NCI-H460 (cell line): ENCODE data around the gene SLCO2B1. TPM values are rescaled to one million over a fixed set of nuclear protein-coding genes. Genes with fewer than 3 reads are reported as not detected.

Experiments
- DNase-seq: peaks from one replicate; pipeline ENCODE4 v3.0.0-alpha.2; 2016; ENCODE audit warnings: low read depth; ENCODE audit errors: extremely low read depth
- total RNA-seq: library from RNA; depleted of rRNA; stranded (reverse); fragments of >200 nt; shearing (Covaris generic); gene quantifications from 2 replicates; pipeline ENCODE4 v1.2.3, GENCODE V29; 2014; rRNA removed

Gene SLCO2B1
- total RNA-seq, 1 experiment from 2014 or later, result 0.17 TPM

DNA sequence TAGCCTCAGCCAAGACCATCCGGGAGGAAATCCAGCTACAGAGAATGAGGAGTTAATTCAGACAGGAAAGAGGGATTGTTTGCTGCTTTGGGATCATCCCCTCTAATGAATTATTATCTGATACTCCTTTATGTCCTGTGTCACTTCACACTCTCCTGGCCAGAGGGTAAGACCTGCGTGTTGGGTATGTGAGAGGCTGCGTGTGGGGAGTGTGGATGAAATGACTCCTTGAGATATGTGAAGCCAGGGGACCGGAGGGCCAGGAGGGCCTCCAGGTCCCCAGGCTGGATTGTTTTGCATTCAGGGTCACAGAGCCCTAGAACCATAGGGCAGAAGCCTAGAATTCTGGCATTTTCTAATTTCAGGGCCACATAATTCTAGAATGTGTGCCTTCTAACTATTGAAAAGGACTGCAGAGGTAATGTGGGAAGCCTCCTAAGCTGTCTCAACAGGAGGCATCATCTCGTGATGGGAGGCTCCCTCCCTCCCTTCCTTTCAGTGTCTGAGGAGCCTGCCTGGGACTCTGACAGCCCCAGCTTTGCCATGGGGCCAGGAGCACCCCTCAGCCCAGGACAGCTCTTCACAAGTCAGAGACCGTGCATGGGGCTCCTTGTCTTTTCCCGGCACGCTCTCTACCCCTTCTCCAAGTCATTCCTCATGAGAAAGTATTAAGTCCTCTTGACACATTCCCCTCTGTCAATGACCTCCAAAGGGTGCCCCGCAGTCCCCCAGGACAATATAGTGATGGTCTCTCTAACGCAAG lies 93.3 kb downstream of the SLCO2B1 start:
- no peak for DNase-seq

DNA sequence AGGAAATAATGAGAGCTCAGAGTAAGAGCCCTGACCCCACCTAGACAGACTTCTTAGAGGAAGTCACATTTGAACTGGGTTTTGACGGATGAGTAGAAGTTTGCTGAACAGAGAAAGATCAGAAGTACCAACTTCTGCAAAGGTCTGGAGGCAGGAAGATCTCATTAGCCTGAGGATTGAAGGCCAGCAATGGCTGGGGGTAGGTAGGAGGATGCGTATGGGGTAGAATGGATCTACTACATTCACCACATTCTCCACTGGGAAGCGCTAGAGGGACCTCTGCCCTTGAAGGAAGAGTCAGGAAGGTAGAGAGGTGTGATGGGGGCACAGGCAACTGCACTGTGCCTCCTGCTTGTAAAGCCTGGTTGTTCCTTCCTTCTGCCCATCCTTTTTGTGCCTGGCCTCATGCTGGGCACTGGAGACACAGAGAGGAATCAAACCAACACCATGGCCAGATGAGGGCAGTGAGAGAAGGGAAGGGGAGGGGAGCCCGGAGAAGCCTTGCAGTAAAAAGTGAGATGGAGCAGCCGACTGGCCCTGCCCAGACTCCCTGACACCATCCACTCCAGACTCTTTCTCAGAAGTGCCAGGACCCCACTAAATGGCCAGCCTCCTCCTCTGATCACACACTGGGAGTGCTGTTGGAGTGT lies 94.6 kb downstream of the SLCO2B1 start:
- no peak for DNase-seq

DNA sequence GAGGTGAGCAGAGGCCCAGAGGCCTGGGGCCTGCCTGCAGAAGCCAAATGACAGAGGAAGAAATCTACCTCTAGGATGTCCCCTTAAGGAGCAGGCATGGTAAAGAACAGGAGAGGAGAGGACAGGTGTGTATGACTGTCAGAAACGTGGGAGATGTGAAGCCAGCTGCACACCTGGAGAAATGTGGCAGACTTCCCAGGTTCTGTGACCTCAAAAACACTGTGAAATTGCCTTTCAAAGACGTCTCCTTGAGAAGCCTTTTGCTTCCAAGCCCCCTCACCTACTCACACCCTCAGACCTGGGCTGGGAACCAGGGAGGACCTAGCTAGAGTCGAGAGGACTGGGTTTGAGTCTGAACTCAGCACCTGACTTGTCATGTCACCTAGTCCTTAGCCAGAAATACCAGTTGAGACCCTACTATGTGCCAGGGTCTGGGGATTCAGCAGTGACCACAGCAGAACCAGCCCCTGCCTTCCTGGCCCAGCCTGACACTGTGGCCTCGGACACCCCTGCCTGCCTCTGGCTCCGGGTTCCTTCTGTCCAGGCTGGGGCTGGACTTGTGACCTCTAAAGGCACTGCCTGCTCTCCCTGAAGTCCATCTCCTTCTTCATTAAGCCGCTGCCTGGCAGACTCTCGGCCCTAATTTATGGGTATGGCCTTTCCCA lies 95.2 kb downstream of the SLCO2B1 start:
- DNase-seq, result no peak

DNA sequence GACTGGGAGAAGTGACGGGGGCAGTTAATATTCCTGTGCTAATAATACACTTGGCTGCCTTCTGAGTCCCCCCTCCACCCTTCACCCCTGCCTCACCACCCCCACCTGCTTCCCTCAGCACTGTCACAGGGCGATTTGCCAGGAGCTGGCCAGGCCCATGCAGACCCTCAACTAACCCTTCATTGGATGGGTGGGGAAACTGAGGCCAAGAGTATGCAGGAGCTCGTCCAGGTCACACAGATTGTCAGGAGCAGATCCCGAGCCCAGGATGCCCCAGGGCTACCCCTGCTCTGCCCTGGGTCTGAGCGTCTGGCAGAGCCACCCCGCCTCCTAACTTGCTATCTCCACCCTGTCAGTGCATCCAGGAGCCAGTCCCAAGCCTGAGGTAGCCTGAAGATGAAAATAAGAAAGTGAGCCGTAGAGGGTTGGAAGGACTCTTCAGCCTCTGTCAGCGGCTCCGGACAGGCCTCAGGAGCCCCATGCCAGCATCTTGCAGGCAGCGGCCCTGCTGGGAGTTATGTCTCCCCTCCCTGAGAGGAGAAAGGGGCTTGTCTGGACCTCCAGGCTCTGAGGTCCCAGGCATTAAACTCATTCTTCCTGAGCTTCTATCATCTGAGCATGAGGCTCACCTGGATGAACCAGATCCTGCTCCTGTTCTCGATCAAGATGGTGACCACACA lies 95.9 kb downstream of the SLCO2B1 start:
- DNase-seq, result no peak

DNA sequence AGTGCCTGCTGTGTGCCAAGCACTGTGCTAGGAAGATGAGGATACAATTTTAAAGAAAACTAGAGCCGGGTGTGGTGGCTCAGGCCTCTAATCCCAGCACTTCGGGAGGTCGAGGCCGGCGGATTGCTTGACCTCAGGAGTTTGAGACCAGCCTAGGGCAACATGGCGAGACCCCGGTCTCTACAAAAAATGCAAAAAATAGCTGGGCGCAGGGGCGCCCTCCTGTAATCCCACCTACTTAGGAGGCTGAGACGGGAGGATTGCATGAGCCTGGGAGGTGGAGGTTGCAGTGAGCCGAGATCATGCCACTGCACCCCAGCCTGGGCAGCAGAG lies 98.0 kb downstream of the SLCO2B1 start:
- no peak for DNase-seq

DNA sequence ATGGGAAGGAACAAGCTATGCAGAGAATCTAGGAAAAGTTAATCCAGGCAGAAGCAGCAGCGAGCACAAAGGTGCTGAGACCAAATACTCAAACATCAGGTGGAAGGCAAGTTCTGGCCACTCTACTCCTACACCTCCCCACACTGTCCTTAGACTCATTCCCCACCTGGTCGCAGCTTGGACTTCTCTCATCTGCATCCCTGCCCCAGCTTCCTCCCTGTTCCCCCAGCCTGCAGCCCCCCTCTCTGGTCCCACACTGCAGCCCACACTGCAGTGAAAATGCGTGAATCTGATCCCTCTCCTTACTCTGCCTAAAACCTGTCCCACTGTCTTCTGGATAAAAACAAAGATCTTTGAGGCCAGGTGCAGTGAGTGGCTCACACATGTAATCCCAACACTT lies 98.8 kb downstream of the SLCO2B1 start:
- DNase-seq, result no peak

DNA sequence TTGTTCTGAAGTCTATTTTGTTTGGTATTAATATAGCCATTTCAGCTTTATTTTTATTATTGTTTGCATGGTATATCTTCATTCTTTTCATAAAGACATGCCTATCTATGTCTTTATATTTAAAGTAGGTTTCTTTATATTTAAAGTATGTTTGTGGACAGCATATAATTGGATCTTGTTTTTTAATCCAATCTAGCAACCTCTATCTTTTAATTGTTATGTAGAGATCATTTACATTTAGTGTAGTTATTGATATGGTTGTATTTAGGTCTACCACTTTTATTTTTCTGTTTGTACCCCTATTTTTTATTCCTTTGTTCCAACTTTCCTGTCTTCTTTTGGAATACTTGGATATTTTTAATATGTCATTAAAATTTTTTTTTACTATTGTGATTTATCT lies 103.4 kb downstream of the SLCO2B1 start:
- DNase-seq, result no peak

Other genes with a start within 250 kb of the SLCO2B1 start
- gene XRRA1, start 202.0 kb upstream of the SLCO2B1 start, total RNA-seq, result 22.3 and 25.1 TPM in 2 replicates
- 54.0 and 81.9 TPM in 2 replicates for gene SPCS2, start 201.8 kb upstream of the SLCO2B1 start, total RNA-seq
- 7.5 and 7.7 TPM in 2 replicates for gene NEU3, start 162.2 kb upstream of the SLCO2B1 start, total RNA-seq
- not detected in 2 replicates for gene OR2AT4, start 54.2 kb upstream of the SLCO2B1 start, total RNA-seq
- not detected in 2 replicates for gene TPBGL, start 89.7 kb downstream of the SLCO2B1 start, total RNA-seq
- gene ARRB1, start 200.6 kb downstream of the SLCO2B1 start, total RNA-seq, result 2.2 and 4.0 TPM in 2 replicates
- 1,462 and 1,966 TPM in 2 replicates for gene RPS3, start 248.4 kb downstream of the SLCO2B1 start, total RNA-seq